Measurements from ENCODE around the gene RBFA. TPM values are rescaled to one million over a fixed set of nuclear protein-coding genes. Genes with fewer than 3 reads are reported as not detected.

RBFA gene
- total and polyA plus RNA-seq, 10 of the 15 experiments (the other 5 are each of a cell fraction or from before 2014, with no cell fraction given): 7.2 to 56.0 (median 37.7) TPM

GRCh38 chr18:80022613-80023012 is 11.6 kb upstream of the RBFA start (continued):
- TF ChIP-seq ZBED1 (IDR thresholded peaks at IDR 0.05; ENCODE audit: borderline replicate concordance) (no peak), NFYA (IDR thresholded peaks at IDR 0.05; ENCODE audit: borderline replicate concordance, low read depth, low read length) (no peak), ATF7 (IDR thresholded peaks at IDR 0.05; ENCODE audit: low read depth) (0 out of 2 replicates have a peak, but pooled peaks have one; percentile 22), IKZF2 (IDR thresholded peaks at IDR 0.05) (no peak), ZZZ3 (IDR thresholded peaks at IDR 0.05; ENCODE audit: control insufficient read depth, insufficient read length, low read depth) (no peak), USF1 (IDR thresholded peaks at IDR 0.05; ENCODE audit: borderline replicate concordance, extremely low read length, insufficient read depth, low read depth, low read length) (no peak), IKZF1 (conservative IDR thresholded peaks at IDR 0.05) (no peak), YY1 (IDR thresholded peaks at IDR 0.05; ENCODE audit: low read depth, low read length) (peak; percentile 59), NFYB (IDR thresholded peaks at IDR 0.05; ENCODE audit: insufficient read depth, low read depth, low read length) (no peak), NRF1 (conservative IDR thresholded peaks at IDR 0.05; ENCODE audit: low read depth, low read length) (no peak), ZNF622 (IDR thresholded peaks at IDR 0.05) (no peak), BCLAF1 (IDR thresholded peaks at IDR 0.05) (no peak), KAT2A (conservative IDR thresholded peaks at IDR 0.05; ENCODE audit: control insufficient read depth, low read depth, low read length) (no peak), RAD21 (IDR thresholded peaks at IDR 0.05; ENCODE audit: insufficient read depth, low read depth, low read length) (no peak)
- TF ChIP-seq, protein P1, sequence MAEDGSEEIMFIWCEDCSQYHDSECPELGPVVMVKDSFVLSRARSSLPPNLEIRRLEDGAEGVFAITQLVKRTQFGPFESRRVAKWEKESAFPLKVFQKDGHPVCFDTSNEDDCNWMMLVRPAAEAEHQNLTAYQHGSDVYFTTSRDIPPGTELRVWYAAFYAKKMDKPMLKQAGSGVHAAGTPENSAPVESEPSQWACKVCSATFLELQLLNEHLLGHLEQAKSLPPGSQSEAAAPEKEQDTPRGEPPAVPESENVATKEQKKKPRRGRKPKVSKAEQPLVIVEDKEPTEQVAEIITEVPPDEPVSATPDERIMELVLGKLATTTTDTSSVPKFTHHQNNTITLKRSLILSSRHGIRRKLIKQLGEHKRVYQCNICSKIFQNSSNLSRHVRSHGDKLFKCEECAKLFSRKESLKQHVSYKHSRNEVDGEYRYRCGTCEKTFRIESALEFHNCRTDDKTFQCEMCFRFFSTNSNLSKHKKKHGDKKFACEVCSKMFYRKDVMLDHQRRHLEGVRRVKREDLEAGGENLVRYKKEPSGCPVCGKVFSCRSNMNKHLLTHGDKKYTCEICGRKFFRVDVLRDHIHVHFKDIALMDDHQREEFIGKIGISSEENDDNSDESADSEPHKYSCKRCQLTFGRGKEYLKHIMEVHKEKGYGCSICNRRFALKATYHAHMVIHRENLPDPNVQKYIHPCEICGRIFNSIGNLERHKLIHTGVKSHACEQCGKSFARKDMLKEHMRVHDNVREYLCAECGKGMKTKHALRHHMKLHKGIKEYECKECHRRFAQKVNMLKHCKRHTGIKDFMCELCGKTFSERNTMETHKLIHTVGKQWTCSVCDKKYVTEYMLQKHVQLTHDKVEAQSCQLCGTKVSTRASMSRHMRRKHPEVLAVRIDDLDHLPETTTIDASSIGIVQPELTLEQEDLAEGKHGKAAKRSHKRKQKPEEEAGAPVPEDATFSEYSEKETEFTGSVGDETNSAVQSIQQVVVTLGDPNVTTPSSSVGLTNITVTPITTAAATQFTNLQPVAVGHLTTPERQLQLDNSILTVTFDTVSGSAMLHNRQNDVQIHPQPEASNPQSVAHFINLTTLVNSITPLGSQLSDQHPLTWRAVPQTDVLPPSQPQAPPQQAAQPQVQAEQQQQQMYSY (CRISPR knock-in tag; IDR thresholded peaks at IDR 0.05): no peak
- TF ChIP-seq, protein P2, sequence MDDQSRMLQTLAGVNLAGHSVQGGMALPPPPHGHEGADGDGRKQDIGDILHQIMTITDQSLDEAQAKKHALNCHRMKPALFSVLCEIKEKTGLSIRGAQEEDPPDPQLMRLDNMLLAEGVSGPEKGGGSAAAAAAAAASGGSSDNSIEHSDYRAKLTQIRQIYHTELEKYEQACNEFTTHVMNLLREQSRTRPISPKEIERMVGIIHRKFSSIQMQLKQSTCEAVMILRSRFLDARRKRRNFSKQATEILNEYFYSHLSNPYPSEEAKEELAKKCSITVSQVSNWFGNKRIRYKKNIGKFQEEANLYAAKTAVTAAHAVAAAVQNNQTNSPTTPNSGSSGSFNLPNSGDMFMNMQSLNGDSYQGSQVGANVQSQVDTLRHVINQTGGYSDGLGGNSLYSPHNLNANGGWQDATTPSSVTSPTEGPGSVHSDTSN (IDR thresholded peaks at IDR 0.05; ENCODE audit: insufficient replicate concordance, low read depth, low read length): no peak
- TF ChIP-seq, protein P3, sequence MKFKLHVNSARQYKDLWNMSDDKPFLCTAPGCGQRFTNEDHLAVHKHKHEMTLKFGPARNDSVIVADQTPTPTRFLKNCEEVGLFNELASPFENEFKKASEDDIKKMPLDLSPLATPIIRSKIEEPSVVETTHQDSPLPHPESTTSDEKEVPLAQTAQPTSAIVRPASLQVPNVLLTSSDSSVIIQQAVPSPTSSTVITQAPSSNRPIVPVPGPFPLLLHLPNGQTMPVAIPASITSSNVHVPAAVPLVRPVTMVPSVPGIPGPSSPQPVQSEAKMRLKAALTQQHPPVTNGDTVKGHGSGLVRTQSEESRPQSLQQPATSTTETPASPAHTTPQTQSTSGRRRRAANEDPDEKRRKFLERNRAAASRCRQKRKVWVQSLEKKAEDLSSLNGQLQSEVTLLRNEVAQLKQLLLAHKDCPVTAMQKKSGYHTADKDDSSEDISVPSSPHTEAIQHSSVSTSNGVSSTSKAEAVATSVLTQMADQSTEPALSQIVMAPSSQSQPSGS (IDR thresholded peaks at IDR 0.05; ENCODE audit: low read length): no peak
- TF ChIP-seq, protein P4, sequence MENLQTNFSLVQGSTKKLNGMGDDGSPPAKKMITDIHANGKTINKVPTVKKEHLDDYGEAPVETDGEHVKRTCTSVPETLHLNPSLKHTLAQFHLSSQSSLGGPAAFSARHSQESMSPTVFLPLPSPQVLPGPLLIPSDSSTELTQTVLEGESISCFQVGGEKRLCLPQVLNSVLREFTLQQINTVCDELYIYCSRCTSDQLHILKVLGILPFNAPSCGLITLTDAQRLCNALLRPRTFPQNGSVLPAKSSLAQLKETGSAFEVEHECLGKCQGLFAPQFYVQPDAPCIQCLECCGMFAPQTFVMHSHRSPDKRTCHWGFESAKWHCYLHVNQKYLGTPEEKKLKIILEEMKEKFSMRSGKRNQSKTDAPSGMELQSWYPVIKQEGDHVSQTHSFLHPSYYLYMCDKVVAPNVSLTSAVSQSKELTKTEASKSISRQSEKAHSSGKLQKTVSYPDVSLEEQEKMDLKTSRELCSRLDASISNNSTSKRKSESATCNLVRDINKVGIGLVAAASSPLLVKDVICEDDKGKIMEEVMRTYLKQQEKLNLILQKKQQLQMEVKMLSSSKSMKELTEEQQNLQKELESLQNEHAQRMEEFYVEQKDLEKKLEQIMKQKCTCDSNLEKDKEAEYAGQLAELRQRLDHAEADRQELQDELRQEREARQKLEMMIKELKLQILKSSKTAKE (IDR thresholded peaks at IDR 0.05; ENCODE audit: low read depth, poor library complexity, severe bottlenecking): no peak

All from GM12878 (cell line).